K562 (cell line): Measurements from ENCODE around the gene PRAME. TPM values are rescaled to one million over a fixed set of nuclear protein-coding genes. Genes with fewer than 3 reads are reported as not detected.

ENCODE experiments used
- ARID3B ChIP-seq: fragments of 250-450 bp; sonication (Bioruptor Pico); IDR thresholded peaks from 2 replicates; pipeline ENCODE4 v1.4.0; 2020; ENCODE audit warnings: borderline replicate concordance
- CTCFL ChIP-seq: IDR thresholded peaks from 2 replicates; pipeline ENCODE4 v1.6.1; 2011; ENCODE audit warnings: borderline replicate concordance, low read depth, mild to moderate bottlenecking, moderate library complexity, low read length; ENCODE audit not compliant: insufficient read depth, poor library complexity, severe bottlenecking
- DPF2 ChIP-seq: fragments of 450-650 bp; IDR thresholded peaks from 2 replicates; pipeline ENCODE4 v1.6.1; 2016
- FOXM1 ChIP-seq, 2 experiments: fragments of 450-650 bp in 1 of 2; sonication (generic) in 1 of 2; formaldehyde crosslinking in 1 of 2; IDR thresholded peaks; 2 replicates each; pipeline versions ENCODE4 v1.6.1 to v1.9.0; 2017 to 2022; ENCODE audit warnings: low read depth in 2 of 2, mild to moderate bottlenecking in 2 of 2, missing genetic modification reagents in 1 of 2, moderate library complexity in 1 of 2
- GABPA ChIP-seq: fragments of 200-800 bp; sonication (Bioruptor generic); conservative IDR thresholded peaks from 2 replicates; pipeline ENCODE4 v1.6.1; 2016; ENCODE audit warnings: low read depth, missing genetic modification characterization, missing compliant biosample characterization
- ID3 ChIP-seq, 2 experiments: fragments of 250-450 bp in 1 of 2; fragments of 450-650 bp in 1 of 2; sonication (Bioruptor Pico) in 1 of 2; IDR thresholded peaks; 2 replicates each; pipeline versions ENCODE4 v1.6.1 to v1.8.0; 2016 to 2021; ENCODE audit warnings: mild to moderate bottlenecking in 2 of 2, moderate library complexity in 2 of 2, missing compliant biosample characterization in 1 of 2, missing genetic modification characterization in 1 of 2
- MYBL2 ChIP-seq, 2 experiments: fragments of 450-650 bp in 1 of 2; sonication (generic) in 1 of 2; formaldehyde crosslinking in 1 of 2; IDR thresholded peaks; 2 replicates each; pipeline versions ENCODE4 v1.6.1 to v1.8.1; 2017 to 2022; ENCODE audit warnings: borderline replicate concordance in 1 of 2, inconsistent platforms in 1 of 2, low read depth in 1 of 2, mild to moderate bottlenecking in 1 of 2, missing genetic modification reagents in 1 of 2, moderate library complexity in 1 of 2
- PKNOX1 ChIP-seq: fragments of 450-650 bp; IDR thresholded peaks from 2 replicates; pipeline ENCODE4 v1.6.1; 2016
- TCF7L2 ChIP-seq: fragments of 150-350 bp; IDR thresholded peaks from 2 replicates; pipeline ENCODE4 v1.6.1; 2016; ENCODE audit warnings: low read depth, mild to moderate bottlenecking, low read length, moderate library complexity
- THRB ChIP-seq: fragments of 450-650 bp; formaldehyde crosslinking; conservative IDR thresholded peaks from 2 replicates; pipeline ENCODE4 v1.4.0; 2022; ENCODE audit warnings: mild to moderate bottlenecking, missing genetic modification characterization
- USF2 ChIP-seq: sonication (generic); formaldehyde crosslinking; IDR thresholded peaks from 2 replicates; pipeline ENCODE4 v1.5.0; 2020; ENCODE audit warnings: missing genetic modification reagents
- ZFP91 ChIP-seq: sonication (generic); formaldehyde crosslinking; IDR thresholded peaks from 2 replicates; pipeline ENCODE4 v1.8.0; 2022; ENCODE audit warnings: mild to moderate bottlenecking, missing genetic modification reagents
- ZNF282 ChIP-seq: sonication (generic); formaldehyde crosslinking; IDR thresholded peaks from 2 replicates; pipeline ENCODE4 v1.8.1; 2023; ENCODE audit warnings: missing genetic modification reagents
- ZNF324 ChIP-seq: fragments of 250-450 bp; sonication (Bioruptor Pico); IDR thresholded peaks from 2 replicates; pipeline ENCODE4 v1.4.0; 2020; ENCODE audit warnings: mild to moderate bottlenecking
- ZNF589 ChIP-seq: fragments of 200-800 bp; sonication (Bioruptor generic); IDR thresholded peaks from 2 replicates; pipeline ENCODE4 v1.6.1; 2016; ENCODE audit warnings: low read depth, missing genetic modification characterization, missing compliant biosample characterization
- polyA plus RNA-seq, 8 experiments: library from polyadenylated mRNA; depleted of rRNA in 4 of 8; stranded (reverse) in 5 of 8; unstranded in 3 of 8; fragments of >200 nt; fragmentation: Nextera tagmentation in 2 of 8; fragmentation: Illumina TruSeq in 1 of 8; extraction: Ambion mirVana in 2 of 8; extraction: Trizol in 1 of 8; gene quantifications; 2 replicates each; pipeline versions ENCODE4 v1.2.1 to v1.2.3, GENCODE V29; 2011 to 2014; ENCODE audit warnings: inconsistent platforms in 1 of 8, missing spikeins in 1 of 8
- total RNA-seq, 7 experiments: library from RNA; depleted of rRNA in 6 of 7; stranded (reverse); fragments of >200 nt in 6 of 7; fragmentation: Illumina TruSeq in 2 of 7; extraction: Trizol in 2 of 7; gene quantifications; 2 replicates each; pipeline versions ENCODE4 v1.2.1 to v1.2.3, GENCODE V29; 2011 to 2021; ENCODE audit warnings: low replicate concordance in 1 of 7

PRAME gene
- total and polyA plus RNA-seq, 9 of the 15 experiments (the other 6 are each of a cell fraction or from before 2014, with no cell fraction given): 662 to 2,141 (median 1,142) TPM

- TF ChIP-seq ZNF324 (CRISPR knock-in tag) (no peak), DPF2 (no peak), USF2 (CRISPR knock-in tag) (no peak), CTCFL (no peak), THRB (CRISPR knock-in tag) (no peak), ZFP91 (CRISPR knock-in tag) (no peak), FOXM1 (IDR thresholded peaks at IDR 0.05; ENCODE audit: low read depth) (no peak), FOXM1 (CRISPR knock-in tag; IDR thresholded peaks at IDR 0.05; ENCODE audit: low read depth) (no peak), ZNF589 (CRISPR knock-in tag) (no peak), ZNF282 (peak; percentile 82; the same call in 1 of the 2 replicates), MYBL2 (IDR thresholded peaks at IDR 0.05; ENCODE audit: low read depth) (no peak), MYBL2 (CRISPR knock-in tag; IDR thresholded peaks at IDR 0.05; ENCODE audit: borderline replicate concordance) (peak; percentile 77; the same call in 1 of the 2 replicates), ARID3B (CRISPR knock-in tag) (no peak), GABPA (tag) (no peak), ID3 (CRISPR knock-in tag; IDR thresholded peaks at IDR 0.05) (no peak), ID3 (tag; IDR thresholded peaks at IDR 0.05) (no peak), TCF7L2 (no peak), PKNOX1 (no peak)
These were observed 25.6 kb downstream of the PRAME start (continued) for GRCh38 chr22:22533417-22533816.
